HG02973 (cell line): ENCODE data around the gene ISG15.
"Not testable (repeated sequence)": the region's sequence is repeated elsewhere in the genome, so short reads cannot be mapped to it uniquely, and the experiment has no call there.

Experiments used
- ATAC-seq: cut with Tn5 transposase; IDR thresholded peaks from one replicate; pipeline ENCODE4 v1.9.1; 2021; ENCODE audit warnings: moderate library complexity; ENCODE audit not compliant: unreplicated experiment

The ISG15 gene

DNA sequence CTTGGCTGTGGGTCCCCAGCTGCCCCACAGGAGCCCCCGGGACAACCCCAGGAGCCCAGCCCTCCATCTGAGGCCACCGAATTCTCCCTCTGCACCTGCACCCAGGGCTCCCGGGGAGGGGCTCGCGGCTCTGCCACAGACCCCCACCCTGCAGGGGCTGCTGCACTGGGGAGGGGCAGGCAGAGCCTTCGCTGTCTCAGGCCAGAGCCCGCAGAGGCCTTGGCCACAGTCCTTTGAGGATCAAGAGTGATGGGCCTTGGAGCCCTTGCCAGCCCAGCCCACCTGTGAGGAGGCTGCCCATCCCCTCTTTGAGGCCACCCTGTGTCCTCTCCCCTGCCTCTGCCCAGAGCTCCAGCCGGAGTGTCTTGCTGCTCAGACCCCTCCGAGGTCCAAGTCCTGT lies 37.9 kb upstream of the ISG15 start:
- no peak for ATAC-seq

GRCh38 chr1:975896-976683 lies 37.2 kb upstream of the ISG15 start:
- ATAC-seq = no peak

DNA sequence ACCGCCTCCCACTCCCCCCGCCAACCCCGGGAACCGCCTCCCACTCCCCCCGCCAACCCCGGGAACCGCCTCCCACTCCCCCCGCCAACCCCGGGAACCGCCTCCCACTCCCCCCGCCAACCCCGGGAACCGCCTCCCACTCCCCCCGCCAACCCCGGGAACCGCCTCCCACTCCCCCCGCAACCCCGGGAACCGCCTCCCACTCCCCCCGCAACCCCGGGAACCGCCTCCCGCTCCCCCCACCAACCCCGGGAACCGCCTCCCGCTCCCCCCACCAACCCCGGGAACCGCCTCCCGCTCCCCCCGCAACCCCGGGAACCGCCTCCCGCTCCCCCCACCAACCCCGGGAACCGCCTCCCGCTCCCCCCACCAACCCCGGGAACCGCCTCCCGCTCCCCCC lies 36.5 kb upstream of the ISG15 start:
- ATAC-seq = not testable (repeated sequence)

DNA sequence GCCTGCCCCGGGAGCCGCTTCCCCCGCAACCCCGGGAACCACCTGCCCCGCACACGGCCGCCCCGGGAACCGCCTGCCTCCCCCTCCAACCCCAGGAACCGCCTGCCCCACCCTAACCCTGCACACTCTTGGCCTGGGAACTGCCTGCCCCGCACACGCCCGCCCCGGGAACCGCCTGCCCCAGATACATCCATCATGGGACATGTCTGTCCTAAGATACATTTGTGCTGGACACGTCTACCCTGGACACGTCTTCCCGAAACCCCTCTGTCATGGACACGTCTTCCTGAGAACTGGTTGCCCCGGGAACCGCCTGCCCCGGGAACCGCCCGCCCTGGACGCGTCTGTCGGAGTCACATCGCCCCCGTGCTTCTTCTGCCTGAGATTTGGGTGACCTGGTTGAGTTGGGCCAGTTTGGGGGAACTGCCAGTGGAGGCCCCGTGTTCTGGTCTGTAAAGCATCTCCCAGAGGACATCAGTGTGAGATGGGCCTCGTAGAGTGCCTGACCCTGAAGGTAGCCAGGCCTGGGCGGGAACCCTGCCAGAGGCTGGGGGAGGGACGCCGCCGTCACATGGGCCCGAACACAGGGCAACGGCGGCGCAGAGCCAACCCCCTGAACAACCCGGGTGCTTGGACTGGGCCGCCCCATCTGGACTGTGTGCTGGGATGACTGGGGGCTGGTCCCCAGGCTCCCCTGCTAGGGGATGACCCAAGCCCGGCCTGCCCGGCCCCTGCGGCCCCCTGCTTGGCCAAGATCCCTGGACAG lies 35.0 kb upstream of the ISG15 start:
- ATAC-seq = no peak

DNA sequence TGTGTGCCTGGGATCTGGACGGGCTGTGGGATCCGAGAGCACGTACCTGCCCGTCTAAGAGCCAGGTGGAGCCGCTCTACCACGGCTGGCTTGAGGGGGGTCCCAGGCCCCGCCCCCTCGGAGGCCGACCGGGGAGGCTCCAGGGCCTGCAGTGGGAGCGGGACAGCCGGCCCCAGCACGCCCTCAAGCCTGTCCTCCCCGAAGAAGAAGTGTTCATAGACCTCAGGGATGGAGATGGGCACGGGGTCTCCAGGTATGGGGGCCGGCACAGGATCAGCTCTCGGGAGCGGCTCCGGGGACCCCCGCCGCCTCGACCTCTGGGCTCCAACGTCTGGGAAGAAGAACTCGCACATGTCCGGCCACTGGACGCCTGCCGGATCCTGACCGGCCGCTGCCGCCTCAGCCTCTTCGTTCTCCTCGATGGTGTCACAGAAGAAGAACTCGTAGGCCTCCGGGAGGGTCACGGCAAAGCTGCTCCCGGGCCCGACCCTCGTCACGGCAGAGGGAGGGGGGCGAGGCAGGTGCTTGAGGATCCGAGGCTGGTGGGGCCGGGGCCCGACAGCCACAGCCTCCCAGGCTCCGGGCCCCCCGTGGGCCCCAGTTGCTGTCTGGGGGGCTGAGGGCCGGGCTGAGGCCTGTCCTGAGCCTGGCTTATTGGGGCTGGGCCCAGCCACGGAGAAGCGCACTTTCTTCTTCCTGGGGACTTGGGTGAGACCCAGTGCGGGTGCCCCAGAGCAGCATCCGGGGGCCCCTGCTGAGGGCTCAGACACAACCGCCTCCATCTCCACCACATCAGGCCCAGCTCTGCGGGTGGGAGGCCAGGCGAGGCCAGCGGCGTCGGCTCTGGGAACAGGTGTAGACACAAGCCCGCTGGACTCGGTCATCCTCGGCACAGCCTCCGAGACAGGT lies 34.2 kb upstream of the ISG15 start:
- no peak for ATAC-seq

DNA sequence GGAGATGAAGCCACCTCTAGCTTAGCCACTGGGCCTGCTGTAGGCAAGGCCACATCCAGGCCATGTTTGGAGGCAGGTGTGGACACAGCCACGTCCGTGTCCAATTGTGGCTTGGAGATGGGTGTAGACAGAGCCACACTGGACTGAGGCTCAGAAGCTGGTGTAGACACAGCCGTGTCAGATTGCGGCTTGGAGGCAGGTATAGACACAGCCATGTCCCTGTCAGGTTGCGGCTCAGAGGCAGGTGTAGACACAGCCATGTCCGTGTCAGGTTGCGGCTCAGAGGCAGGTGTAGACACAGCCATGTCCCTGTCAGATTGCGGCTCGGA lies 33.6 kb upstream of the ISG15 start:
- no peak for ATAC-seq

DNA sequence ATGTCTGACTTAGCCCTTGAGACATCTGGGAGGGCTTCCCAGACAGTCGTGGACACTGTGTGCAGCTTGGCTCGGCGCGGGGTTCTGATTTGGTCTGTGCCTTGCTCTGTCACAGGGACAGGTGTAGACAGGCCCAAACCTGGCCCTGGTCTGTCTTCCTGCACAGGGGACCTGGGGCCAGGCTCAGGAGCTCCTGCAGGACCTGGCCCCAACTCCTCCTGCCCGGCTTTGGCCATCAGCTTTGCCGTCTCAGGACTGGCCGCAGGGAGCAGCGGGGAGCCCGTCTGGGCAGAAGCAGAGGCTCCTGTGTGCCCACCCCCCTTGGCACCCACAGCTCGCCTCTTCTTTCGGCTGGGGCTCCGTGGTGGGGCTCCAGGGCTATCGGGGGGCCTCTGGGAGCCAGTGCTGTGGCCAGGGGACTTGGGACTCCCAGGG lies 33.1 kb upstream of the ISG15 start:
- ATAC-seq = no peak

DNA sequence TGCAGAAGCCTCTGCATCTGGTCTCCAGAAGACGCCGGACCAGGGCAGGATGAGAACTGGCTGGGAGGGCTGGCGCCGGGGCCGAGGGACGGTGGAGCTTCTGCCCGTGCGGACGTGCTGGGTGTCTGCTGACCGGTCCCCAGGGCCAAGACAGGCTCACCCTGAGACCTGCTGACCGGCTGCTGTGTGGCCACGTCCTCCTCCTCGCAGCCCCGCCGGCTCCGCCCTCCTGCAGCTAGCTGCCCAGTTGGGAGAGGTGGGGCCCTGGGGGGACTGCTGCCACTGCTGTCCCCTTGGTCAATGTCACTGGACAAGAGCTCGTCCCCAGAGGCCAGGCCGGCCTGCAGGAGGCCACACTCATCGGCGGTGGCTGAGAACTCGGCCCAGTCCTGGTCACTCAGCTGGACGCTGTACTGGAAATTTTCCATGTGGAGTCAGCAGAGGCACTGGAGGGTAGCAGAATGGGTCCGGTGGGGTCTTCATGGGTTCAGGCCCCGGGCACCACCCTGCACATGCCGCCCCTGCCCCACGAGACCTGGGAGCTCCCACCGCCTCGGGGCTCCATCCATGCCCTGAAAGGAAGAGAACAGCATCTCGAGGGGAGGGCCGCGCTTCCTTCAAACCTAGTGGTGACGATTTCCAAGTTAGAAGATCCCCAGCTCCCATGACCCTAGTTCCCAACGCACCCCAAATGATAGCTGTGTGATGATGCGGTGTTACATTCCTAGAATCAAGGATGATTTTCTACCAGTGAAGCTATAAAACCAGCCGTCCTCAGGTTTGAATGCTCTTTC lies 32.5 kb upstream of the ISG15 start:
- no peak for ATAC-seq

GRCh38 chr1:981491-981954 lies 31.8 kb upstream of the ISG15 start:
- no peak for ATAC-seq

GRCh38 chr1:981955-982558 lies 31.2 kb upstream of the ISG15 start, which contains the start of gene PERM1:
PERM1 (minus strand) TSS chr1:982093; CDS start chr1:981029, 1,064 bp downstream.
- no peak for ATAC-seq

GRCh38 chr1:982765-983436 lies 30.4 kb upstream of the ISG15 start:
- ATAC-seq = no peak

DNA sequence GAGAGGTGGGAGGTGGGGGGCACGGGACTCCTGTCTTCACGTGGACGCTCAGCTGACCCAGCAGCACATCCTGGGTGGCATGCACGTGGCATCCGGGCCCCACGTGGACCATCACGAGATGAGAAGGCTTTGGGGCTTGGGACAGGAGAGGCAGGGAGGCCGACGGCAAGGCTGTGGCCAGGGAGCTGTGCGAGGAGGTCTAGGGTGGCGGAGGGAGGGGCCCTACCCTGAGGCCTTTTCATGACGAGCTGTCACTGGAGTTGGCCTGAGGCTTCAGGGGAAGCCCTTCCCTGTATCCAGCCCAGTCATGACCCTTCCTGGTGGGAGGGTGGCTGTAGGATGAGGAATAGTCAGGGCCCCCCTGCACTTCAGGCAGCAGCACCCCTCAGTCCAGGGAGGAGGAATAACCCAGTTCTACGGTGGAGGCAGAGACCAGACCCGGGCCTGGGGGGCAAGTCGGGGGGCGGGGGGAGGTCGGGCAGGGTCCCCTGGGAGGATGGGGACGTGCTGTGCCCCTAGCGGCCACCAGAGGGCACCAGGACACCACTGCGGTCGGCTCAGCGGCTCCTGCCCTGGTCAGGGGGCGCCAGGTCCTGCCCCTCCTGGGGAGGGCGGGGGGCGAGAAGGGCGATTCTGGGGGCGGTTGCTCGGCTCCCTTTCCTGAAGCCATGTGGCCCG lies 29.4 kb upstream of the ISG15 start:
- ATAC-seq = no peak

GRCh38 chr1:984476-984814 lies 28.9 kb upstream of the ISG15 start:
- ATAC-seq = no peak

- no peak for ATAC-seq
Observed at GRCh38 chr1:985126-985525, 28.2 kb upstream of the ISG15 start.

GRCh38 chr1:988061-988460 lies 25.2 kb upstream of the ISG15 start:
- ATAC-seq = not testable (repeated sequence)

DNA sequence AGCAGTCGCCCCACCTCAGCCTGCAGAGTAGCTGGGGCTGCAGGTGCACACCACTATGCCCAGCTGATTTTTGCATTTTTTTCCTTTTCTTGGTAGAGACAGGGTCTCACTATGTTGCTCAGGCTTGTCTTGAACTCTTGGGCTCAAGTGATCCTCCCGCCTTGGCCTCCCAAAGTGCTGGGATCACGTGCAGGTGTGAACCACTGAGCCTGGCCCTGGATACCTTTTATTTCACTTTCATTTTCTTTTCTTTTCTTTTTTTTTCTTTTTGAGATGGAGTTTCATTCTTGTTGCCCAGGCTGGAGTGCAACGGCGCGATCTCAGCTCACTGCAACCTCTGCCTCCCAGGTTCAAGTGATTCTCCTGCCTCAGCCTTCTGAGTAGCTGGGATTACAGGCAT lies 22.0 kb upstream of the ISG15 start:
- ATAC-seq = not testable (repeated sequence)

GRCh38 chr1:991895-992294 lies 21.4 kb upstream of the ISG15 start:
- ATAC-seq = no peak

- ATAC-seq = no peak
Observed at GRCh38 chr1:992362-992761, 20.9 kb upstream of the ISG15 start.

DNA sequence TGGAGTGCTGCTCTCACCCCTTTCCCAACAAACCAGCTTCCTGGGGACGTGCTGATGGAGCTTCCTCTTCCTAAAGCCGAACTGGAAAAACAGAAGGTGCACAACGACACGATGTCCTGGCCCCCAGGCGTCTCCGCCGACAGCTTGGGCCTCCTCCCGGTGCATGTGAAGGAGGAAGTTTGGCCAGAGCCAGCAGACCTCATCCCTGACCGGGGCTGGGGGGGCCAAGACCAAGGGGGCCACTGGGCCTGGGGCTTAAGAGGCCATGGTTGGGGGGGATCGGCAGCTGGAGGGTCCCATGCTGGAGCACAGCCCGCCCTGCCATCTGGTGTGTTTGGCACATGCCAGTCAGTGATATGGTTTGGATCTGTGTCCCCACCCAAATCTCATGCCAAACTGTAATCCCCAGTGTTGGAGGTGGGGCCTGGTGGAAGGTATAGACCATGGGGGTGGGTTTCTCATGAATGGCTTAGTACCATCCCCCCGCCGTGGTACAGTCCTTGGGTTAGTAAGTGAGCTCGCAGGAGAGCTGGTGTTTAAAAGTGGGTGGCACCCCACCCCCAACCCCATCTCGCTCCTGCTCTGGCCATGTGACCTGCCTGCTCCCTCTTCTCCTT lies 19.8 kb upstream of the ISG15 start:
- ATAC-seq = no peak
